ENCODE results near the gene RNF8. TPM values are rescaled to one million over a fixed set of nuclear protein-coding genes. Genes with fewer than 3 reads are reported as not detected.

Gene RNF8
- total and polyA plus RNA-seq, 9 of the 15 experiments (the other 6 are each of a cell fraction or from before 2014, with no cell fraction given) = 10.6 to 47.0 (median 37.5) TPM

- TF ChIP-seq ZNF407 (IDR thresholded peaks at IDR 0.05; ENCODE audit: low read depth) = no peak
- TF ChIP-seq RBFOX2 (IDR thresholded peaks at IDR 0.05; ENCODE audit: low read depth, low read length) = peak; percentile 94
- no peak for TF ChIP-seq CEBPG (CRISPR knock-in tag; IDR thresholded peaks at IDR 0.05)
- TF ChIP-seq CEBPG (tag; conservative IDR thresholded peaks at IDR 0.05 in 1 of 2, IDR thresholded peaks at IDR 0.05 in 1 of 2) = no peak
- TF ChIP-seq HDAC3 (IDR thresholded peaks at IDR 0.05; ENCODE audit: borderline replicate concordance, partially characterized antibody) = no peak
- TF ChIP-seq ZNF174 (CRISPR knock-in tag; IDR thresholded peaks at IDR 0.05) = no peak
- TF ChIP-seq ZNF224 (CRISPR knock-in tag; IDR thresholded peaks at IDR 0.05) = no peak
- TF ChIP-seq BRF1 (IDR thresholded peaks at IDR 0.05; ENCODE audit: borderline replicate concordance, extremely low read depth, insufficient read length) = no peak
- peak; percentile 84 for TF ChIP-seq HIVEP1 (CRISPR knock-in tag; IDR thresholded peaks at IDR 0.05)
- peak; percentile 84 for TF ChIP-seq SUPT5H (IDR thresholded peaks at IDR 0.05)
- TF ChIP-seq ZBTB1 (CRISPR knock-in tag; IDR thresholded peaks at IDR 0.05; ENCODE audit: borderline replicate concordance, low read depth) = peak; percentile 79; the same call in 1 of the 2 replicates
- peak; percentile 98 for TF ChIP-seq CREB1 (IDR thresholded peaks at IDR 0.05)
- TF ChIP-seq CREB1 (CRISPR knock-in tag; IDR thresholded peaks at IDR 0.05) = peak; percentile 99
- no peak for TF ChIP-seq KLF10 (CRISPR knock-in tag; IDR thresholded peaks at IDR 0.05)
- TF ChIP-seq, protein P1, sequence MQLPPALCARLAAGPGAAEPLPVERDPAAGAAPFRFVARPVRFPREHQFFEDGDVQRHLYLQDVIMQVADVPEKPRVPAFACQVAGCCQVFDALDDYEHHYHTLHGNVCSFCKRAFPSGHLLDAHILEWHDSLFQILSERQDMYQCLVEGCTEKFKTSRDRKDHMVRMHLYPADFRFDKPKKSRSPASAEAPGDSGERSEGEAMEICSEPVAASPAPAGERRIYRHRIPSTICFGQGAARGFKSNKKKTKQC (CRISPR knock-in tag; IDR thresholded peaks at IDR 0.05) = no peak; the same call in 1 of the 2 replicates
- TF ChIP-seq, protein P2, sequence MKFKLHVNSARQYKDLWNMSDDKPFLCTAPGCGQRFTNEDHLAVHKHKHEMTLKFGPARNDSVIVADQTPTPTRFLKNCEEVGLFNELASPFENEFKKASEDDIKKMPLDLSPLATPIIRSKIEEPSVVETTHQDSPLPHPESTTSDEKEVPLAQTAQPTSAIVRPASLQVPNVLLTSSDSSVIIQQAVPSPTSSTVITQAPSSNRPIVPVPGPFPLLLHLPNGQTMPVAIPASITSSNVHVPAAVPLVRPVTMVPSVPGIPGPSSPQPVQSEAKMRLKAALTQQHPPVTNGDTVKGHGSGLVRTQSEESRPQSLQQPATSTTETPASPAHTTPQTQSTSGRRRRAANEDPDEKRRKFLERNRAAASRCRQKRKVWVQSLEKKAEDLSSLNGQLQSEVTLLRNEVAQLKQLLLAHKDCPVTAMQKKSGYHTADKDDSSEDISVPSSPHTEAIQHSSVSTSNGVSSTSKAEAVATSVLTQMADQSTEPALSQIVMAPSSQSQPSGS (CRISPR knock-in tag; IDR thresholded peaks at IDR 0.05) = no peak; the same call in 1 of the 2 replicates
- TF ChIP-seq FOXO4 (CRISPR knock-in tag; IDR thresholded peaks at IDR 0.05) = no peak
These were observed 79.3 kb downstream of the RNF8 start, which contains the start of gene CMTR1 (continued) for GRCh38 chr6:37432916-37433656.
